Measurements from ENCODE around the gene PLCB4.

The PLCB4 gene

GRCh38 chr20:9075264-9076095, 6.6 kb downstream of the PLCB4 start:
- Histone ChIP-seq H3K27ac (replicated peaks) (no peak overlapping the region), H3K27me3 (ENCODE audit: insufficient read depth, poor library complexity, severe bottlenecking) (peaks cover 5% of the 10 kb centered on the region), H3K4me3 (replicated peaks; ENCODE audit: insufficient read depth, low read length) (no peak overlapping the region)
- no peak for DNase-seq (ENCODE audit: low read depth in 1 of 2, low spot score in 1 of 2)
- TF ChIP-seq GABPA (IDR thresholded peaks at IDR 0.05; ENCODE audit: low read depth), result no peak
- TF ChIP-seq, protein P1, sequence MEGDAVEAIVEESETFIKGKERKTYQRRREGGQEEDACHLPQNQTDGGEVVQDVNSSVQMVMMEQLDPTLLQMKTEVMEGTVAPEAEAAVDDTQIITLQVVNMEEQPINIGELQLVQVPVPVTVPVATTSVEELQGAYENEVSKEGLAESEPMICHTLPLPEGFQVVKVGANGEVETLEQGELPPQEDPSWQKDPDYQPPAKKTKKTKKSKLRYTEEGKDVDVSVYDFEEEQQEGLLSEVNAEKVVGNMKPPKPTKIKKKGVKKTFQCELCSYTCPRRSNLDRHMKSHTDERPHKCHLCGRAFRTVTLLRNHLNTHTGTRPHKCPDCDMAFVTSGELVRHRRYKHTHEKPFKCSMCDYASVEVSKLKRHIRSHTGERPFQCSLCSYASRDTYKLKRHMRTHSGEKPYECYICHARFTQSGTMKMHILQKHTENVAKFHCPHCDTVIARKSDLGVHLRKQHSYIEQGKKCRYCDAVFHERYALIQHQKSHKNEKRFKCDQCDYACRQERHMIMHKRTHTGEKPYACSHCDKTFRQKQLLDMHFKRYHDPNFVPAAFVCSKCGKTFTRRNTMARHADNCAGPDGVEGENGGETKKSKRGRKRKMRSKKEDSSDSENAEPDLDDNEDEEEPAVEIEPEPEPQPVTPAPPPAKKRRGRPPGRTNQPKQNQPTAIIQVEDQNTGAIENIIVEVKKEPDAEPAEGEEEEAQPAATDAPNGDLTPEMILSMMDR (IDR thresholded peaks at IDR 0.05; ENCODE audit: insufficient read depth, low read length), result no peak
- TF ChIP-seq SPI1 (IDR thresholded peaks at IDR 0.05; ENCODE audit: borderline replicate concordance, low read depth), result no peak
- no peak for TF ChIP-seq POLR2AphosphoS5 (IDR thresholded peaks at IDR 0.05; ENCODE audit: low read depth)

DNA sequence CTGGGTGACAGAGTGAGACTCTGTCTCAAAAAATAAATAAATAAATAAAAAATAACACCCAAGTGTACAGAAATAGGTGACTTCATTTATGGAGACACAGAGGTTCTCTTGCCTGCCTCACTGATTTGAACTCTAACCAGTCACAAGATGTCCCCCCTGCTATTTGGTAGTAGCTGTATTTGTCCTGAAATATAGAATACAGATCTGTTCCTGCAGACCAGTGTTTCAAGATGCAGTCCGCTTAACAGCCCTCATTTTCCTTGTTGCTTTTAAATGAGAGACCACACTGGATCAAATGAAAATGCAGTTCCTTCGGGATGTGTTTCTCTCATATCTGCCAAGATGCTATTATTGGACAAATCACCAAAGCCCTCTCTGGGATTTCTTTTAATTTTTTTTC, 7.6 kb downstream of the PLCB4 start:
- Histone ChIP-seq H3K27me3 (ENCODE audit: insufficient read depth, poor library complexity, severe bottlenecking) (no peaks in the 10 kb centered on the region), H3K4me3 (replicated peaks; ENCODE audit: insufficient read depth, low read length) (no peak overlapping the region), H3K27ac (replicated peaks) (no peak overlapping the region)
- TF ChIP-seq REST (IDR thresholded peaks at IDR 0.05; ENCODE audit: insufficient replicate concordance, low read depth), result no peak
- no peak for TF ChIP-seq SPI1 (IDR thresholded peaks at IDR 0.05; ENCODE audit: borderline replicate concordance, low read depth)
- TF ChIP-seq, protein P1 (IDR thresholded peaks at IDR 0.05; ENCODE audit: insufficient read depth, low read length), result no peak
- no peak for TF ChIP-seq POLR2AphosphoS5 (IDR thresholded peaks at IDR 0.05; ENCODE audit: low read depth)
- DNase-seq (ENCODE audit: low read depth in 1 of 2, low spot score in 1 of 2), result no peak

DNA sequence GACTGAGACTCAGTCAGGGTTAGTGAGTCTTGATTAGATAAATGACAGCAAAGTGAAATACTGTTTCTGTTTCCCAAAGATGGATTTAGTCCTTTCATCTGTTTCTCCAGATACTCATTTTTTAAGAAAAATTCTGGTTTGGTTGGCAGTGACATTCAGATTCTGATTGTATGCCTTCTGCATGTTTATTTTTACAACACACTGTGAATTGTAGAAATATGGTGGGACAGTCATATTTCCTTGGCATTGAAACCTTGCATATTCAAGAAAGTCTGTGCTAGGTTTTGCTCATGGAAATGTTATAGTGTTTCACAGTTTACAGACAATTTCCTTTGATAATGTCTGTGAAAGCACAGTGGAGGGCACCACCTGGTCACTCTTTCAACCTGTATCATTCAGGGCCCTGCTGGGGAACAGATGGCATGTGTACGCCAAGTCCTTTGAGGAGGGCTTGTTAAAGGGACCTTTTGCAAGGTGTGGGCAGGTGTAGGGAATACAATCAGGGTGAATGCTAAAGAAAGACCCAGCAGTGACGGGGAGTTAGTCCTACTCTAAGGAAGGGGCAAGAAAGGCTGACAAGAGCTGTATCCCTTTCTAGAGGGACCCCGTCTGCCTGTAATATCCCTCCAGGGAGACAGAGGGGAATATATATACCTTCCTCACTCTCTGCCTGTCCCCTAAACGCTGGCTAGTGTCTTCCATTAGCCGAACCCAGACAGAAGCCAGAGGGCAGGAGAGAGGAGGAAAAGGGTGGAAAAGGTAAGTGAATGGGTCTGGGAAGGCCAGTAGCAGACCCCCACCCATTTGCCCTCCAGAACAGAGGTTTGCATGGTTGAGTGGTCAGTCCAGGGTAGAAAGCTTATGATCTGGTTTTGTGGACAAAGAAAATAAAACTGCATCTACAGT, 10.2 kb downstream of the PLCB4 start:
- TF ChIP-seq SPI1 (IDR thresholded peaks at IDR 0.05; ENCODE audit: borderline replicate concordance, low read depth) (no peak), REST (IDR thresholded peaks at IDR 0.05; ENCODE audit: insufficient replicate concordance, low read depth) (no peak), POLR2AphosphoS5 (IDR thresholded peaks at IDR 0.05; ENCODE audit: low read depth) (no peak), GABPA (IDR thresholded peaks at IDR 0.05; ENCODE audit: low read depth) (no peak)
- TF ChIP-seq, protein P1 (IDR thresholded peaks at IDR 0.05; ENCODE audit: insufficient read depth, low read length), result no peak
- H3K27ac ChIP-seq (replicated peaks), result no peak overlapping the region
- DNase-seq (ENCODE audit: low read depth in 1 of 2, low spot score in 1 of 2), result no peak
- no peak overlapping the region for H3K4me3 ChIP-seq (replicated peaks; ENCODE audit: insufficient read depth, low read length)
- H3K27me3 ChIP-seq (ENCODE audit: insufficient read depth, poor library complexity, severe bottlenecking), result no peaks in the 10 kb centered on the region
